ENCODE data around the gene SCRT2. TPM values are rescaled to one million over a fixed set of nuclear protein-coding genes. Genes with fewer than 3 reads are reported as not detected.

The SCRT2 gene
- total RNA-seq, 1 donor from 2014 or later: not detected

- Histone ChIP-seq H3K4me2 (ENCODE audit: low read length) (peak overlapping the region; percentile 11), H3K4me1 (ENCODE audit: insufficient read depth, low read length) (no peaks in the 10 kb centered on the region), H3K4me3 (ENCODE audit: insufficient read depth, low read depth, low read length) (no peak overlapping the region), H3K9ac (ENCODE audit: low read length) (no peak overlapping the region), H3K36me3 (ENCODE audit: insufficient read depth, low read length) (peaks cover 21% of the 10 kb centered on the region), H3K9me3 (ENCODE audit: insufficient read depth, low read depth, low read length) (no peaks in the 10 kb centered on the region), H3K79me2 (ENCODE audit: insufficient read depth, low read length) (peaks cover 38% of the 10 kb centered on the region), H3K27ac (ENCODE audit: low read depth, low read length) (no peak overlapping the region), H3K27me3 (ENCODE audit: insufficient read depth, low read length) (no peaks in the 10 kb centered on the region), H4K20me1 (ENCODE audit: insufficient read depth, low read length) (peaks cover 51% of the 10 kb centered on the region), H2AFZ (ENCODE audit: low read depth, low read length) (no peak overlapping the region)
- TF ChIP-seq CTCF (IDR thresholded peaks at IDR 0.05; ENCODE audit: insufficient read depth, low read depth, low read length): peak; percentile 93
- no peak for TF ChIP-seq EZH2 (IDR thresholded peaks at IDR 0.05; ENCODE audit: insufficient read depth, low read length)
- Mint-ChIP-seq H3K4me3 (ENCODE audit: unreplicated experiment) (no peak overlapping the region), H3K27me3 (ENCODE audit: low read depth, unreplicated experiment) (peaks cover 9% of the 10 kb centered on the region), H3K9me3 (ENCODE audit: unreplicated experiment) (no peaks in the 10 kb centered on the region), H3K4me1 (ENCODE audit: low read depth, unreplicated experiment) (no peaks in the 10 kb centered on the region), H3K36me3 (ENCODE audit: low read depth, unreplicated experiment) (peaks cover 33% of the 10 kb centered on the region), H3K27ac (ENCODE audit: unreplicated experiment) (no peak overlapping the region)
- FAIRE-seq (no peak), DNase-seq (ENCODE audit: low read depth) (no peak)
Observed at GRCh38 chr20:645318-646106, 30.1 kb downstream of the SCRT2 start.

GRCh38 chr20:644692-645317, 30.8 kb downstream of the SCRT2 start:
- no peak overlapping the region for H3K27ac ChIP-seq (ENCODE audit: low read depth, low read length)
- Mint-ChIP-seq H3K36me3 (ENCODE audit: low read depth, unreplicated experiment) (peaks cover 27% of the 10 kb centered on the region), H3K27ac (ENCODE audit: unreplicated experiment) (no peak overlapping the region), H3K4me3 (ENCODE audit: unreplicated experiment) (no peak overlapping the region), H3K27me3 (ENCODE audit: low read depth, unreplicated experiment) (peaks cover 15% of the 10 kb centered on the region), H3K4me1 (ENCODE audit: low read depth, unreplicated experiment) (no peaks in the 10 kb centered on the region), H3K9me3 (ENCODE audit: unreplicated experiment) (peaks cover 3% of the 10 kb centered on the region)
- peaks cover 44% of the 10 kb centered on the region for H4K20me1 ChIP-seq (ENCODE audit: insufficient read depth, low read length)
- FAIRE-seq (no peak), DNase-seq (ENCODE audit: low read depth) (no peak)
- H3K27me3 ChIP-seq (ENCODE audit: insufficient read depth, low read length): no peaks in the 10 kb centered on the region
- H3K9ac ChIP-seq (ENCODE audit: low read length): no peak overlapping the region
- H3K4me2 ChIP-seq (ENCODE audit: low read length): peak overlapping the region; percentile 11
- peaks cover 31% of the 10 kb centered on the region for H3K79me2 ChIP-seq (ENCODE audit: insufficient read depth, low read length)
- no peak overlapping the region for H2AFZ ChIP-seq (ENCODE audit: low read depth, low read length)
- TF ChIP-seq EZH2 (IDR thresholded peaks at IDR 0.05; ENCODE audit: insufficient read depth, low read length) (no peak), CTCF (IDR thresholded peaks at IDR 0.05; ENCODE audit: insufficient read depth, low read depth, low read length) (no peak)
- H3K36me3 ChIP-seq (ENCODE audit: insufficient read depth, low read length): peaks cover 20% of the 10 kb centered on the region
- no peaks in the 10 kb centered on the region for H3K4me1 ChIP-seq (ENCODE audit: insufficient read depth, low read length)
- no peak overlapping the region for H3K4me3 ChIP-seq (ENCODE audit: insufficient read depth, low read depth, low read length)
- H3K9me3 ChIP-seq (ENCODE audit: insufficient read depth, low read depth, low read length): no peaks in the 10 kb centered on the region

Data from astrocyte (in vitro differentiated cells and primary cell).